ENCODE measurements around the gene TNC.

DNA sequence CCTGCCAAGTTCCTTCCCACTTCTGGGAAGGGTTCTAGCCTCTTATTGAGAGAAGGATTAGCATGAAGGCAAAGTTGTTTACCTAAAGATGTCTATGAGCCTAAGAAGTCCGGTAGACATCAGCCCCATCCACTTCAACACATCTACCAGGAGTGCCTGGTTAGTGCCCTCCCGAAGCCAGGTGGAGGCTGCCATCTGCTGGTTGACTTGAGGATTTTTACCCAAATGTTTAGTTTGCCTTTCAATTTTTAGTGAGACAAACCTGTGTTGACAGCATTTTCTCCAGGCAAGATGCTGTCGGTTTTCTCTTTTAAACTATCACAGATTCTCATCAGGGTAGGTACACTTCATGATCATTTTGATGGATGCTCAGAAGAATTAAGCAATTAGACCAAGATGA lies 104.0 kb downstream of the TNC start:
- TF ChIP-seq, protein P1, sequence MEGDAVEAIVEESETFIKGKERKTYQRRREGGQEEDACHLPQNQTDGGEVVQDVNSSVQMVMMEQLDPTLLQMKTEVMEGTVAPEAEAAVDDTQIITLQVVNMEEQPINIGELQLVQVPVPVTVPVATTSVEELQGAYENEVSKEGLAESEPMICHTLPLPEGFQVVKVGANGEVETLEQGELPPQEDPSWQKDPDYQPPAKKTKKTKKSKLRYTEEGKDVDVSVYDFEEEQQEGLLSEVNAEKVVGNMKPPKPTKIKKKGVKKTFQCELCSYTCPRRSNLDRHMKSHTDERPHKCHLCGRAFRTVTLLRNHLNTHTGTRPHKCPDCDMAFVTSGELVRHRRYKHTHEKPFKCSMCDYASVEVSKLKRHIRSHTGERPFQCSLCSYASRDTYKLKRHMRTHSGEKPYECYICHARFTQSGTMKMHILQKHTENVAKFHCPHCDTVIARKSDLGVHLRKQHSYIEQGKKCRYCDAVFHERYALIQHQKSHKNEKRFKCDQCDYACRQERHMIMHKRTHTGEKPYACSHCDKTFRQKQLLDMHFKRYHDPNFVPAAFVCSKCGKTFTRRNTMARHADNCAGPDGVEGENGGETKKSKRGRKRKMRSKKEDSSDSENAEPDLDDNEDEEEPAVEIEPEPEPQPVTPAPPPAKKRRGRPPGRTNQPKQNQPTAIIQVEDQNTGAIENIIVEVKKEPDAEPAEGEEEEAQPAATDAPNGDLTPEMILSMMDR (IDR thresholded peaks at IDR 0.05; ENCODE audit: low read depth, low read length): peak; percentile 60
- TF ChIP-seq POLR2A (IDR thresholded peaks at IDR 0.05; ENCODE audit: extremely low read depth, insufficient read length) (no peak), MYC (IDR thresholded peaks at IDR 0.05; ENCODE audit: low read depth, low read length) (peak; percentile 43; the same call in 1 of the 2 replicates)
